DOHH2 (cell line): Measurements from ENCODE around the gene COQ10B.

Source experiments
- H3F3A ChIP-seq: fragments of 200-600 bp; sonication (generic), shearing (Covaris generic); 2 replicates; pipeline ENCODE4 v1.6.0; 2016; ENCODE audit warnings: antibody characterized with exemption, mild to moderate bottlenecking; ENCODE audit not compliant: control insufficient read depth, insufficient read depth
- H3K27ac ChIP-seq: fragments of 200-600 bp; sonication (generic); 2 replicates; pipeline ENCODE4 v1.5.1; 2014; ENCODE audit warnings: low read depth, mild to moderate bottlenecking, low read length, moderate library complexity
- H3K27me3 ChIP-seq: fragments of 200-600 bp; sonication (generic); 2 replicates; pipeline ENCODE4 v1.6.1; 2014; ENCODE audit warnings: mild to moderate bottlenecking, low read length, mixed read lengths; ENCODE audit not compliant: control insufficient read depth
- H3K36me3 ChIP-seq: fragments of 200-600 bp; sonication (generic); 2 replicates; pipeline ENCODE4 v1.6.1; 2014; ENCODE audit warnings: mild to moderate bottlenecking, low read length, moderate library complexity, mixed read lengths; ENCODE audit not compliant: control insufficient read depth
- H3K4me1 ChIP-seq: fragments of 200-600 bp; sonication (generic); 2 replicates; pipeline ENCODE4 v1.6.1; 2014; ENCODE audit warnings: mild to moderate bottlenecking, low read length, mixed read lengths; ENCODE audit not compliant: control insufficient read depth
- H3K4me2 ChIP-seq: fragments of 200-600 bp; sonication (generic); 2 replicates; pipeline ENCODE4 v1.6.0; 2014; ENCODE audit warnings: mild to moderate bottlenecking, low read length, moderate library complexity
- H3K4me3 ChIP-seq: fragments of 200-600 bp; sonication (generic); 2 replicates; pipeline ENCODE4 v1.5.1; 2014; ENCODE audit warnings: mild to moderate bottlenecking, low read length, mixed read lengths
- H3K79me2 ChIP-seq: fragments of 200-600 bp; sonication (generic); 2 replicates; pipeline ENCODE4 v1.6.1; 2014; ENCODE audit warnings: mild to moderate bottlenecking, low read length, mixed read lengths; ENCODE audit not compliant: control insufficient read depth
- H3K9me2 ChIP-seq: fragments of 200-600 bp; sonication (generic); replicated peaks from 2 replicates; pipeline ENCODE4 v1.6.1; 2014; ENCODE audit warnings: mild to moderate bottlenecking, low read length, mixed read lengths; ENCODE audit not compliant: control insufficient read depth
- H3K9me3 ChIP-seq: fragments of 200-600 bp; sonication (generic); 2 replicates; pipeline ENCODE4 v1.6.1; 2014; ENCODE audit warnings: antibody characterized with exemption, low read length, mixed read lengths; ENCODE audit not compliant: control insufficient read depth, insufficient read depth
- H4K20me1 ChIP-seq: fragments of 200-600 bp; sonication (generic); 2 replicates; pipeline ENCODE4 v1.6.0; 2014; ENCODE audit warnings: low read depth, mild to moderate bottlenecking, antibody characterized with exemption, low read length, moderate library complexity; ENCODE audit not compliant: control insufficient read depth, insufficient read depth
- EZH2phosphoT487 ChIP-seq: fragments of 200-600 bp; sonication (generic); IDR thresholded peaks from 2 replicates; pipeline ENCODE4 v1.6.1; 2017; ENCODE audit warnings: borderline replicate concordance, mild to moderate bottlenecking, antibody characterized with exemption, low read length, moderate library complexity, mixed read lengths
- TF ChIP-seq, protein P1 (sequence below): fragments of 200-600 bp; sonication (generic); IDR thresholded peaks from one replicate; pipeline ENCODE4 v1.5.1; 2014; ENCODE audit warnings: antibody characterized with exemption, mild to moderate bottlenecking, low read depth, low read length; ENCODE audit not compliant: poor library complexity, severe bottlenecking

Gene COQ10B

DNA sequence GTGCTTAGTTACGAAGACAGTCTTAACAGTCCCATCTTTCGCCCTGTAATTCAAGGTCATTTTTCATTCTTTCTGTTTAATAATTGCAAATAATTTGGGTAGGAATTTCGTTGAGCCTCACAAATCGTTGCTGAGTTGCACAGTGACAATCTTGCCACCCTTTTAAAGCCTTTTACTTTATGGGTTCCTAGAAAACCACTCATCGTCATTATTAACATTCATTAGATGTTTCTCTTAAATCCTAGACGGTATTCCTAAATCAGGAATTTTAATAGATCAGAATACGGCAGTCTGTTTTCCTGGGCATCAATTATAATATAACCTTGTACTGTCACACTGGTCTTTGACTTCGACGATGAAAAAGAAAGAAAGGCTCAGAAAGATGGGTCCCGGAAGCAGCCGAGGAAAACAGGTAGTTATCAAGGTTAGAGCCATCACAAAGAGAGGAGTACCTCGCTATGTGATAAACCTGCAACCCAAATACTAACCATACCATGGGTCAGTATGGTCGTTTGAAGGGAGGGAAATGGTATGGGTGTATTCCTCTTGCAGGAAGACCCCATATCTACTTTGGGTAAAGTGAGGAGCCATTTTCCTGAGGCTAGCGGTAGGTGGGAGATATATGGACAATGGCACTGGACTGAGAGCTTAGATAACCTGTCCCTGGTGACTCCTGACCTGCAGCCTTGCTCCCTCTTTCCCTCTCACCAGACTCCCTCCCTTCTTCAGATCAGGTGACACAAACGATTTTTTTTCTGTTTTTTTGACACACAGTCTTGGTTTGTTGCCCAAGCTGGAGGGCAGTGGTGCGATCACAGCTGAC lies 17.5 kb upstream of the COQ10B start:
- H3K4me1 ChIP-seq: peaks cover 33% of the 10 kb centered on the region
- peaks cover 55% of the 10 kb centered on the region for H3K79me2 ChIP-seq
- H3K27ac ChIP-seq: peak overlapping the region; percentile 66
- H3K9me2 ChIP-seq: no peaks in the 10 kb centered on the region
- H3F3A ChIP-seq: no peaks in the 10 kb centered on the region
- H3K27me3 ChIP-seq: no peaks in the 10 kb centered on the region
- H3K4me3 ChIP-seq: peak overlapping the region; percentile 88
- peaks cover 28% of the 10 kb centered on the region for H4K20me1 ChIP-seq
- peak overlapping the region; percentile 85 for H3K4me2 ChIP-seq
- TF ChIP-seq, protein P1, sequence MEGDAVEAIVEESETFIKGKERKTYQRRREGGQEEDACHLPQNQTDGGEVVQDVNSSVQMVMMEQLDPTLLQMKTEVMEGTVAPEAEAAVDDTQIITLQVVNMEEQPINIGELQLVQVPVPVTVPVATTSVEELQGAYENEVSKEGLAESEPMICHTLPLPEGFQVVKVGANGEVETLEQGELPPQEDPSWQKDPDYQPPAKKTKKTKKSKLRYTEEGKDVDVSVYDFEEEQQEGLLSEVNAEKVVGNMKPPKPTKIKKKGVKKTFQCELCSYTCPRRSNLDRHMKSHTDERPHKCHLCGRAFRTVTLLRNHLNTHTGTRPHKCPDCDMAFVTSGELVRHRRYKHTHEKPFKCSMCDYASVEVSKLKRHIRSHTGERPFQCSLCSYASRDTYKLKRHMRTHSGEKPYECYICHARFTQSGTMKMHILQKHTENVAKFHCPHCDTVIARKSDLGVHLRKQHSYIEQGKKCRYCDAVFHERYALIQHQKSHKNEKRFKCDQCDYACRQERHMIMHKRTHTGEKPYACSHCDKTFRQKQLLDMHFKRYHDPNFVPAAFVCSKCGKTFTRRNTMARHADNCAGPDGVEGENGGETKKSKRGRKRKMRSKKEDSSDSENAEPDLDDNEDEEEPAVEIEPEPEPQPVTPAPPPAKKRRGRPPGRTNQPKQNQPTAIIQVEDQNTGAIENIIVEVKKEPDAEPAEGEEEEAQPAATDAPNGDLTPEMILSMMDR: no peak
- TF ChIP-seq EZH2phosphoT487: no peak
- peaks cover 35% of the 10 kb centered on the region for H3K36me3 ChIP-seq
- no peaks in the 10 kb centered on the region for H3K9me3 ChIP-seq

DNA sequence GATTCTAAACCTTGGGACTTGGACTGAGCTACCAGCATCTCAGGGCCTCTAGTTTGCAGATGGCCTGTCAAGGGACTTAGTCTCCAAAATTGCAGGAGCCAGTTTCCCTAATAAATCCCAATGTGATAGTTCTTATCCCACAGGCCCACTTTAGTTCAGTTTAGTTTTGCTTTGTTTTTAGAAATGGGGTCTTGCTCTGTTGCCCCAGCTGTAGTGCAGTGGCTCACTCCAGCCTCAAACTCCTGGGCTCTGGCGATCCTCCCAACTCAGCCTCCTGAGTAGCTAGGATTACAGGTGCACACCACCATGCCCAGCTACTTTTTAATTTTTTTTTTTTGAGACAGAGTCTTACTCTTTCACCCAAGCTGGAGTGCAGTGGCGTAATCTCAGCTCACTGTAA lies 16.0 kb upstream of the COQ10B start:
- Histone ChIP-seq H3K4me3 (no peak overlapping the region), H3K79me2 (peaks cover 40% of the 10 kb centered on the region), H3K4me1 (peaks cover 17% of the 10 kb centered on the region), H3K4me2 (no peak overlapping the region), H3K36me3 (peaks cover 21% of the 10 kb centered on the region), H3K9me3 (no peaks in the 10 kb centered on the region), H3K27ac (no peak overlapping the region), H3K27me3 (no peaks in the 10 kb centered on the region), H3F3A (no peaks in the 10 kb centered on the region), H4K20me1 (peaks cover 16% of the 10 kb centered on the region), H3K9me2 (no peaks in the 10 kb centered on the region)
- TF ChIP-seq, protein P1: no peak
- TF ChIP-seq EZH2phosphoT487: no peak

DNA sequence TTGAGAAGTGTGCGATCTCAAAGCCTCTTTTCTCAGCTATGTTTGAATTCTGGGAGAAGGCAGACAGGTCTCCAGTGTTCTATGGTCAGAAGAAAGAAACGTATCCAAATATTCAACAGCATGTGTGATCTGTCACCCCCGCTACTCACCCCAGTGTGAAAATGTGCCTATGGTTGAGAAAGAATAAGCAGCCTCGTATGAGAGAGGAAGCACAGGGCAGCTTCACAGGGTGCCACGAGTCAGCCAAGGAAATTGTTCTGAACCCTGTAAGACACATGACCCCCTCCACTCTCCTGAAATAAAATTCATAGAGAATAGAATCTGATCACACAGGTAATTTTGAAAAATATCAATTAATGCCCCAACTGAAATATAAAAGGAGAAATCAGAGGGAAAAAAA lies 10.5 kb upstream of the COQ10B start:
- no peak overlapping the region for H3K4me2 ChIP-seq
- no peaks in the 10 kb centered on the region for H3K4me1 ChIP-seq
- TF ChIP-seq, protein P1: no peak
- no peak for TF ChIP-seq EZH2phosphoT487
- no peaks in the 10 kb centered on the region for H3K36me3 ChIP-seq
- no peaks in the 10 kb centered on the region for H3K9me3 ChIP-seq
- no peak overlapping the region for H3K27ac ChIP-seq
- no peaks in the 10 kb centered on the region; the same call in 1 of the 2 replicates for H3F3A ChIP-seq
- no peaks in the 10 kb centered on the region for H3K9me2 ChIP-seq
- H3K4me3 ChIP-seq: no peak overlapping the region
- H3K79me2 ChIP-seq: no peaks in the 10 kb centered on the region
- no peaks in the 10 kb centered on the region for H4K20me1 ChIP-seq
- no peaks in the 10 kb centered on the region for H3K27me3 ChIP-seq
